GM19035 (cell line): Measurements from ENCODE around the gene FAM180A.

Experiments used
- ATAC-seq: cut with Tn5 transposase; IDR thresholded peaks from one replicate; pipeline ENCODE4 v1.9.1; 2021; ENCODE audit not compliant: unreplicated experiment

The FAM180A gene

GRCh38 chr7:135685306-135686084, 63.1 kb downstream of the FAM180A start:
- no peak for ATAC-seq

DNA sequence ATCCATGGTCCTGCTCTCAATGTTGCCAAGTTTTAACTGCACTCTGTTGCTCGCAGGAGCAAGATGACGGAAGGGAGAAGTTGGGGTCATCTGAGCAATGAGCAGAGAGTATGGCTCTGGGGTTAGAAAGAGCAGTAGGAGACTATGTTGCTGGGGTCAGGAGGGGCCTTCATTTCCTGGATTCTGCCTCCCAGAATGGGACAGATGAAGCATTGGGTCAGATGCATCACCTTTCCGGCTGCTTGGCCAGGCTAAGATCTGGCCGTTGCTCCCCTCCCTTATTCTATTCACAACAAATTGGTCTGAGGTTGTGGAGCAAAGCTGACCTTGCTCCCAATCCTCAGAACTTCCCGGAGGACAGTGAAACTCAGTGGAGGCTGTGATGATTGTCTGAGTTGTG, 63.9 kb downstream of the FAM180A start:
- ATAC-seq, result no peak

DNA sequence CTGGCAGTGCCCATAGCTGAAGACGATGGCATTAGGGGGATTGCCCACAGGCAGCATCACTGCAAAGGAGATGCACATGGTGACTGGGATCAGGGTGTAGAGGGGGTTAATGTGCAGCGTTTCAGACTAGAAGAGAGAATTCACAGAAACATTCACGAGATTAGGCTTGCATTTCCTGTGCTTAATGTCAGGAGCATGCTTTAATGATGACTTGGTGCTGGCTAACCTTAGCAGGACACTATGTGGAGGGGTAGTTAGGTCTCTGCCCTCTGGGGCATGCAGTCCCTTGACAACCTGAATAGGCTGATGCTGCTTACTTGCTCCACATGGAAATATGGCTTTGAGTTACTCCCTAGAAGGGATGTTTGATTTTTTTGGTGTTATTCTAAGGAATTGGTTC, 64.5 kb downstream of the FAM180A start:
- ATAC-seq, result no peak

GRCh38 chr7:135683609-135684008, 65.0 kb downstream of the FAM180A start:
- ATAC-seq, result no peak

DNA sequence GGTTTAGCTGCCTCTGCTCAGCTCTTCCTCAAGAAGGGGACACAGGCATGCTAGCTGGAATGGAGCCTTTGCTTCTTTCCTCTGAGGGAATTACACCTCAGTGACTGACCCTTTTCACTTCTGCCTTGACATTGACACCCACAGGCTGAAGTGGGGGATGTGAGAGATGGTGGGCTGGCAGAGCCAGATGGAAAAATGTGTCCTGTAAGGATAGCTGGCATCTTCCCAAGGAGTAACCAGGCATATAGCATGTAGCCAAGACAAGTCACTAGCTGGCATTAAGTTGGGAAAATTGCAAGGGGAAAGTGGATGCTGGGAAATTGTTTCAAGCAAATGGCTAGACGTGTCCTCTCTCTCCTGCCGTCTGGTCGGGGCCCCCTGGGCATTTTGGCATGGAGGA, 66.4 kb downstream of the FAM180A start:
- ATAC-seq, result no peak

DNA sequence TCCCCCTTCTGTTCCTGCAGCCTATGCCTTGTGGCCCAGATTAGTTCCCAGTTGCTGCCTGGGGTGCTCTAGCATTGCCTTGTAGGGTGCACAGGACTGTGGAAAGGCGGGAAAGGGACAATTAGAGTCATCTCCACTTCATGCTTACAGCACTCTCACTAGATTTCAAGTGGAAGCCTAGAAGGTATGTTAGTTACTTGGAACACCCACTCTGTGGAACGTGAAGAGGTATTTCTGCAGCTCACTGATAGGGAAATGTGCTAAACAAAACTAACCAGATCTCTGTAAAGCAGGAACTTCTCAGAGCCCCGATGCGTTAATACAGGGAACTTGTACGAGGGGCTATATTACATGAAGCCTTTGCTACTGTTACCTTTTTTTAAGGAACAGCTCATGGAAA, 66.9 kb downstream of the FAM180A start:
- no peak for ATAC-seq
